ENCODE data around the gene ZNF462.

DNA sequence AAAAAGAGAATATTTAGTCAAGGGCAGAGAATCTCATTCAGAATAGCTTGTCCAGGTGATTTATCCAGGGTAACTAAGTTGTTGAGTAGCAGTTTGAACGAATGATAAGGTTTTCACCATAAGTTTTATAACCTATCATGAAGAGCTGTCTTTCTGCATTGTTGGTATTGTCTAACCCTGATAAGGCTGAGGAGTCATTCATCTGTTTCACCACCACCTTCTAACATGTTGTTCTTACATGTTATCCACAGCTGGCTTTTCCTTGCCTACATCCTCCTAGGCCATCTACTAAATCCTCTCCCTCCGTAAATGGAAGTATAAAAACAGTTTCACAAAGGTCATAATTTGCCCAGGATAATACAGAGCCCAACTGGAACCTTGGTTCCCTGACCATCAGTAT lies 24.1 kb downstream of the ZNF462 start:
- TF ChIP-seq, protein P1, sequence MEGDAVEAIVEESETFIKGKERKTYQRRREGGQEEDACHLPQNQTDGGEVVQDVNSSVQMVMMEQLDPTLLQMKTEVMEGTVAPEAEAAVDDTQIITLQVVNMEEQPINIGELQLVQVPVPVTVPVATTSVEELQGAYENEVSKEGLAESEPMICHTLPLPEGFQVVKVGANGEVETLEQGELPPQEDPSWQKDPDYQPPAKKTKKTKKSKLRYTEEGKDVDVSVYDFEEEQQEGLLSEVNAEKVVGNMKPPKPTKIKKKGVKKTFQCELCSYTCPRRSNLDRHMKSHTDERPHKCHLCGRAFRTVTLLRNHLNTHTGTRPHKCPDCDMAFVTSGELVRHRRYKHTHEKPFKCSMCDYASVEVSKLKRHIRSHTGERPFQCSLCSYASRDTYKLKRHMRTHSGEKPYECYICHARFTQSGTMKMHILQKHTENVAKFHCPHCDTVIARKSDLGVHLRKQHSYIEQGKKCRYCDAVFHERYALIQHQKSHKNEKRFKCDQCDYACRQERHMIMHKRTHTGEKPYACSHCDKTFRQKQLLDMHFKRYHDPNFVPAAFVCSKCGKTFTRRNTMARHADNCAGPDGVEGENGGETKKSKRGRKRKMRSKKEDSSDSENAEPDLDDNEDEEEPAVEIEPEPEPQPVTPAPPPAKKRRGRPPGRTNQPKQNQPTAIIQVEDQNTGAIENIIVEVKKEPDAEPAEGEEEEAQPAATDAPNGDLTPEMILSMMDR (conservative IDR thresholded peaks at IDR 0.05 in 1 of 2, IDR thresholded peaks at IDR 0.05 in 1 of 2; ENCODE audit: low read depth in 1 of 2, low read length in 2 of 2), result no peak
- TF ChIP-seq EZH2 (IDR thresholded peaks at IDR 0.05; ENCODE audit: low read length, missing control alignments), result no peak

Measured in fibroblast of lung (primary cell).